ENCODE measurements around the gene C11orf97. TPM values are rescaled to one million over a fixed set of nuclear protein-coding genes. Genes with fewer than 3 reads are reported as not detected.

The C11orf97 gene
- total and polyA plus RNA-seq, 2 of the 8 experiments (the other 6 are each of a cell fraction or from before 2014, with no cell fraction given): not detected

- TF ChIP-seq, protein P1, sequence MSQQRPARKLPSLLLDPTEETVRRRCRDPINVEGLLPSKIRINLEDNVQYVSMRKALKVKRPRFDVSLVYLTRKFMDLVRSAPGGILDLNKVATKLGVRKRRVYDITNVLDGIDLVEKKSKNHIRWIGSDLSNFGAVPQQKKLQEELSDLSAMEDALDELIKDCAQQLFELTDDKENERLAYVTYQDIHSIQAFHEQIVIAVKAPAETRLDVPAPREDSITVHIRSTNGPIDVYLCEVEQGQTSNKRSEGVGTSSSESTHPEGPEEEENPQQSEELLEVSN (IDR thresholded peaks at IDR 0.05): no peak
- TF ChIP-seq EZH2 (IDR thresholded peaks at IDR 0.05; ENCODE audit: low read depth, low read length, severe bottlenecking): no peak
- TF ChIP-seq CEBPB (IDR thresholded peaks at IDR 0.05; ENCODE audit: low read depth, low read length): no peak
- no peak for TF ChIP-seq JUN (IDR thresholded peaks at IDR 0.05; ENCODE audit: low read depth, low read length)
- TF ChIP-seq TEAD4 (IDR thresholded peaks at IDR 0.05; ENCODE audit: low read depth, low read length): no peak; the same call in 1 of the 2 replicates
- 0 out of 3 replicates have a peak, but pooled peaks of 1 of the 2 experiments have one; percentile 9 for TF ChIP-seq EP300 (IDR thresholded peaks at IDR 0.05; ENCODE audit: borderline replicate concordance in 1 of 2, low read depth in 2 of 2, low read length in 2 of 2)
- peak; percentile 34 for TF ChIP-seq ASH2L (IDR thresholded peaks at IDR 0.05; ENCODE audit: low read length)
- peak in 1 of 3 experiments; percentile 0; a peak in 1 of 4 replicates for TF ChIP-seq CTCF (IDR thresholded peaks at IDR 0.05; ENCODE audit: control extremely low read depth in 1 of 3, insufficient read depth in 1 of 3, low read depth in 1 of 3, low read length in 3 of 3)
- no peak for TF ChIP-seq BACH1 (IDR thresholded peaks at IDR 0.05; ENCODE audit: low read length)
- TF ChIP-seq SAP30 (IDR thresholded peaks at IDR 0.05; ENCODE audit: insufficient read depth, insufficient replicate concordance, low read length): peak; percentile 93
- no peak for TF ChIP-seq SUZ12 (IDR thresholded peaks at IDR 0.05; ENCODE audit: low read length)
- no peak for TF ChIP-seq TAF7 (optimal IDR thresholded peaks at IDR 0.05; ENCODE audit: borderline replicate concordance, low read depth, low read length)
- no peak for TF ChIP-seq EGR1 (IDR thresholded peaks at IDR 0.05; ENCODE audit: borderline replicate concordance, low read depth, low read length)
- no peak for TF ChIP-seq BRCA1 (IDR thresholded peaks at IDR 0.05; ENCODE audit: low read depth, low read length)
- TF ChIP-seq YY1 (IDR thresholded peaks at IDR 0.05; ENCODE audit: low read depth, low read length): no peak
- peak in 1 of 2 experiments; percentile 89; a peak in 2 of 4 replicates for TF ChIP-seq HDAC2 (IDR thresholded peaks at IDR 0.05; ENCODE audit: borderline replicate concordance in 1 of 2, low read depth in 2 of 2, low read length in 2 of 2)
- TF ChIP-seq TAF1 (IDR thresholded peaks at IDR 0.05; ENCODE audit: low read depth, low read length): no peak
- TF ChIP-seq FOSL1 (IDR thresholded peaks at IDR 0.05; ENCODE audit: insufficient read depth, low read depth, low read length): no peak
- TF ChIP-seq TBP (IDR thresholded peaks at IDR 0.05; ENCODE audit: low read depth, low read length): peak; percentile 55; the same call in 1 of the 2 replicates
Observed at GRCh38 chr11:94511932-94512781, at the start of gene C11orf97 (continued).

All from H1 (cell line).